ENCODE results near the gene CLEC4F.
"Not testable (repeated sequence)": the region's sequence is repeated elsewhere in the genome, so short reads cannot be mapped to it uniquely, and the experiment has no call there.

Gene CLEC4F

DNA sequence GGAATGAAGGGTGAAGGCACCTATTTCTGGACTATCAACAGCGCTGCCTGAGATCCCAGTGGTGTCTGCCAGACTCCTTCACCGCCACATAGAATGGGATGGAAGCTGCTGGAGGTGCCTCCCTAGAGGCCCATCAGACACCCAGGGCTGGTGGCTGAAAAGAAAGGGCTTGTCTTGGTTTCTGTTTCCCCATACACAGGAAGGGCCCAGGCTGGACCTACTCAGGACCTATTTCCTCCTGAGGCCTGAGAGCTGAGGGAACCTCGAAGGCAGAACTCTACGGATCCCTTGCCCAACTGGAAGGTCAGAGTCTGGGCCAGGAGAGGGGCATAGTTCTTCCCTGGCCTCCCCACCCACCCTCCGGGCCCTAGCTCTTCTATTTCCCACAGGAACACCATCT, 2.9 kb upstream of the CLEC4F start:
- DNase-seq, result no peak

DNA sequence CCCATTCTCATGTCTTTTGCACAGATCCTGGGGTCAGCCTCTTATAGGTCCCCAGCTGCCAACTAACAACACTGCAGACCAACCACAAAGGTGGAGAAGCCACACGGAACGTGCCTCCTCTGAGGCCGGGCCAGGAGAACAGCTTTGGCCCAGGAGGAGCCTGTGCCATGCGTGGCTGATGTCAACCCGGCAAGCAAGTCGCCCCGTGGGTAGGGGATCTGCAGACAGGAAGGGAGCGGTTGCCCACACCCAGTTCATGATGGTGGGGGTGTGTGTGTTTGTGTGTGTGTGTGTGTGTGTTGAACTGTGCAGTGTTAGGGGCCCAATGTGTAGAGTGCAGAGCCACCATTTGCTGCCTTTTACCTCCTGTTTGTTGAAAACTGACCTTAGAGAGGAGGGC, 2.4 kb upstream of the CLEC4F start:
- no peak for DNase-seq

DNA sequence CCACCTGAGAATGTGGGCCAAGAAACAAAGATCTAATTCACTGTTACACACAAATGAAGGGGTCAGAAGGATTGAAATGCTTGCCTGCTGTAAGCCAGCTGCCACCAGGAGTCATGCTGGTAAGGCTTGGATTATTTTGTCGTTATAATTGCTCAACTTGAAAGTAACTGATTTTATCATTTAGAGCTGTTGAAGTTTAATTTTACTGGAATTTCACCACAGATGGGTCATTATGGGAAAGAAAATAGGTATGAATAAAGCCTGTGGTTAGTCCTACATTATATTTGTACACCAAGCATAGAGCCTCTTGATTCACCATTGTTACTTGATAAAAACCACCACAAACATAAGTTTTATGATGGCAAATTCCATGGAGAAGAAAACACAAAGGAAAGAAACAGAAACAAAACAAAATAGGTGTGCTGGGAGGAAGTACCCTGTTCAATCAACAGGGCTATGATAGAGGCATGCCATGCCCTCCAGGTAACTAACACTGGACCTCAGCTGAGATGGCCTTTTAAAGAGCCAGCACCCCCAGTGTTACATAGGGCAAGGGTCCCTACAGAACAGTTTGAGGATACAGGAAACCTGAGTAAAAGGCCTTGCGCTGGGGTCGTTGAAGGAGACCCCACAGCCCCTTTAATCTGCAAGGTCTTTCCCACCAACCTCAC, 3.0 kb downstream of the CLEC4F start:
- no peak for DNase-seq

DNA sequence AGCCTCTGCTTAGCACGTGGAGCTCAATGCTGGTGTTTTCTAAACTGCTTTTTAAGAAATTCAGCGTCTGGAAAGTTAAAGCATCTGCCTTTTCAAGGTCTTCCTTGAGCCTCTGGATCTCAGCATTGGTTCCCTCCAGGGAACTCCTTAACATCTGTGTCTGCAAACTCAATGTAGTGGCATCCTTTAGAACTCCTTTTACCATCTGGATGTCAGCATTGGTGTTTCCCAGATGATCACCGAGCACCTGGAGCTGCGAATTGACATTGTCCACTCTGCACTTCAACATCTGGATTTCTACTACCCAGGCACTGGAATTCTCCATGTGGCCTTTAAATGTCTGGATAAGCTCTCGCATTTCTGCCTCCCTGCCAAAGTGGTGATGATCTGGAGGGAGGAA, 3.7 kb downstream of the CLEC4F start:
- DNase-seq, result no peak

DNA sequence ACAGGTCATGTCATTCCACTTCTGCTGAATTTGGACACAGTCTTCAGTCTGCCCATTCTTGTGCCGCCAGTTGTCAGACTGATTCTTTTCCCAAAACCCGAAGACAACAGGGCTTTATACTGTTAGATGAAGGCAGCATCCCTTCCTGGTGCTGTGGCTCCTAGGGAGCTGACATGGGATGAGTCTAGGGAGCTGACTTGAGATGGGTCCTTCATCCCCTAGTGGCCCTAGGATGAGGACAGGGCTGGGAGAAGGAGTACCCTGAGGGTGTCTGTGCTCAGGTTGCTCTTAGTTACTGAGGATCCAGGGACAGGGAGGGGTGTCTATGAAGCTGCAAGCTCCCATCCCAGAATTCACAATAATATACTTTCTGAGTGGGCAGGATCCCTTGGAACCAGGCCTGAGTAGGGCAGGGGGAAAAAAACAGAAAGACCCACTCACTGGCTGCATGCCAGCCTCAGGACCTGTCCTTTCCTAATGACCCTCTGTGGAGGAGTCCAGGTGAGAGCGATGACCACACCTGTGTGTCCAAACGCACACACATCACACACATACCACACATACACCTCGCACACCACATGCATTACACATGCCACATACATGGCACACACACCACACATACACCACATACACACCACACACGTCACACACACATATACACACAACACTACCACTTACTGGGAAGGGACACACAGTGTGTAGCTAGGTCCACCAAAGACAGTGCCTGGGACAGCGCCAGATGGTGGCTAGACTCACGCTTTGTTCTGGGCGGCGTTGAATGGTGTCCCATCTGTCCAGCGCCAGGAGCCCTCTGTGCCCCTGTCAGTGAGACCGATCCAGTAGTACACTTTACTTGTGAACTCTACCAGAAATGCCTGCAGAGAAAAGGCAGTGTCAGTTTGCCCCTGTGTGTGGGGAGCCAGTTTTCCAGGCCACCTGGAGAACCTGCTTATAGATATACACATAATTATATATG, 11.1 kb downstream of the CLEC4F start:
- DNase-seq, result peak; percentile 62

DNA sequence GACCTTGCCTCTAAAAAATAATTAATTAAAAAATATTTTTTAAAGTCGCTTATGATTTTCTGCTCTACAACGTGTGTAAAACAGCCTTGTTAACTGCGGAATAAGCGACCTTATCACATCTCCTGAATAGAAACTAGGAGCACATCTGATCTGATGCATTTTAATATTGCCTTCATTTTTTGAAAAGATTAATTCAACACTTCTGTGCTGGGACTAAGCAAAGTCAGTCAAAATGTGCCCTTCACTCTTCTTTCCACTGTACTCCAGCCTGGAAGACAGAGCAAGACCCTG, 12.6 kb downstream of the CLEC4F start:
- DNase-seq, result no peak

DNA sequence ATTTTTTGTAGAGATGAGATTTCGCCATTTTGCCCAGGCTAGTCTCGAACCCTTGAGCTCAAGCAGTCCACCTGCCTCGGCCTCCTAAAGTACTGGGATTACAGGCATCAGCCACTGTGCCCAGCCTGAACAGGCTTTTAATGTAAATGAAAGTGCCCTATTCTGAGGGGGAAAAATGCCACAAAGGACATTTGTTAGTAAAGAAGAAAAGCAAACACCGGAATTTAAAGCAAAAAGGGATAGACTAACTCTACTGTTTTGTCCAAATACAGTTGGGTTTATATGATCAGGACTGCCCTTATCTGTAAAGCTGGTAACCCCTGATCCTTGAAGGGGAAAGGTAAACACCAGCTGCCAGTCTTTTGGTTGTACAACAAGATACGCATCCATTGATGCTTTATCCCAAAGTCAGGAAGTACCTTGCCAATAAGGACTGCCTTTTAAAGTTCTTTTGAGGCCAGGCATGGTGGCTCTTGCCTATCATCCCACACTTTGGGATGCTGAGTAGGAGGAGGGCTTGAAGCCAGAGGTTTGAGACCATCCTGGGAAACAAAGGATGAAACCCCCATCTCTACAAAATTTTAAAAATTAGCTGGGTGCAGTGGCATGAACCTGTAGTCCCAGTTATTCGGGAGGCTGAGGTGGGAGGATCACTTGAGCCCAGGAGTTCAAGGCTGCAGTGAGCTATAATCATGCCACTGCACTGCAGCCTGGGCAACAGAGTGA, 13.1 kb downstream of the CLEC4F start:
- no peak for DNase-seq

DNA sequence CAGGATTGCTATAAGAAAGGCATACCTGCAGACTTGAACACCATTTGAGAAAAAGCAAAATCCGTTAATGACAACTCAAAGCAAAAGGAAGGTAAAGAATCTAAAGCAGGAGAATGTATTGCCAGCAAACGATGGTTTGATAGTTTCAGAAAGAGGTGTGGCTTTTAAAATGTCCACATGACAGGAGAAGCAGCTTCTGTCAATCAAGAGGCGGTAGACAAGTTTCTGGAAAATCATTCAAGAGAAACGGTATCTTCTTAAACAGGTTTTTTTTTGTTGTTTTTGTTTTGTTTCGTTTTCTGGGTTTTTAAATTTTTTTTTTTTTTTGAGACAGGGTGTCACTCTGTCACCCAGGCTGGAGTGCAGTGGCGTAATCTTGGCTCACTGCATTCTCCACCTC, 13.8 kb downstream of the CLEC4F start:
- DNase-seq, result no peak

DNA sequence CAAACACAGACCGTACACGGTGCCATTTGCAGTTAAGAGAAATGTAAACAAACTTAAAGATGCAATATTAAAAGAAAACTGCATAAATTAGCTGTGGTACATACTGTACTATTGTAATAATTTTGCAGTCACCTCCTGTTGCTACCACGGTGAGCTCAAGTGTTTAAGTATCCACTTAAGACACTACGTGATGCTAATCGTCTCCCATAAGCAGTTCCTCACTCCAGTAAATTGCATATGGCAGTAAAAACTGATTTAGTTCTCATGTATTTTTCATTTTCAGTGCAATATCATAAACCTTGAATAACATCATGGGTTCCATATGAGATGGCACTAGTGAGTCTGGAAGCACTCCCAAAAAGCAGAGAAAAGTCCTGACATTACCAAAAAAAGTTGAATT, 14.4 kb downstream of the CLEC4F start:
- DNase-seq, result peak; percentile 53

DNA sequence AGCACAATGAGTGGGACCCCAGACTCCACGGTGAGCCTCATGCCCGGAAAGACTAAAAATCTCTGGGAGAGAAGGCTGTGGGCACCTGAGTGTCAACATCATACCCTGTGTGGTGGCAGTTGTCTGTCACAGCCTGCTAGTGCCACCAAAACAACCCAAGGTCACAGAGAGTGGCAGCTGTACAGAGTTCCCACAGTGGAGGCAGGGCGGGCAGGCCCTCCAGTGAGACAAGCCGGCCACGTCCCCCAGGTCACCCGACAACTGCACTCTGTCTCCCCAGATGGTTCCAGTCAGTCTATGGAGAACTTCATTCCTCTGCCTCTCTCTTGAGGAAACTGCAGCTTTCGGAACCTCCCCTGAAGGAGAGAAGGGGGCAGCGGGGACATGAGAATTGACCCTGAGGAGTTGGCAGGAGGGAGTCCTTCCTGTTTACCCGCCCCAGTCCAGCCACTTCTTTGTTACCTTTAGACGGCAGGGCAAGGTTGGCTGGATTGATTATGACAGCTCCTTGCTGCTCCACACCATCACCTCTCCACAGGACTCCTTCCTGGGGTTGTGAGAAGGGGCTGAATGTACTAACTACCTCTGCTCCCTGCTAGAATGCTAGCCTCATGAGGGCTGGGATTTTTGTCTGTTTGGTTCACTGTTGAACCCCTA, 18.7 kb downstream of the CLEC4F start:
- DNase-seq, result no peak

DNA sequence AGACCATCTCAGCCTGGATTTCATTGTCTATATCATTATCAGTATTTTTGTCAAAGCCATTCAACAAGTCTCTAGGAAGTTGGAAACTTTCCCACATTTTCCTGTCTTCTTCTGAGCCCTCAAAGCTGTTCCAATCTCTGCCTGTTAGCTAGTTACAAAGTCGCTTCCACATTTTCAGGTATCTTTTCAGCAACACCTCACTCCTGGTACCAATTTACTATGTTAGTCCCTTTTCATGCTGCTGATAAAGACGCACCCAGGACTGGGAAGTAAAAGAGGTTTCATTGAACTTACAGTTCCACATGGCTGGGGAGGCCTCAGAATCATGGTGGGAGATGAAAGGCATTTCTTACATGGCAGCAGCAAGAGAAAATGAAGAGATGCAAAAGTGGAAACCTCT, 20.7 kb downstream of the CLEC4F start:
- DNase-seq, result no peak

DNA sequence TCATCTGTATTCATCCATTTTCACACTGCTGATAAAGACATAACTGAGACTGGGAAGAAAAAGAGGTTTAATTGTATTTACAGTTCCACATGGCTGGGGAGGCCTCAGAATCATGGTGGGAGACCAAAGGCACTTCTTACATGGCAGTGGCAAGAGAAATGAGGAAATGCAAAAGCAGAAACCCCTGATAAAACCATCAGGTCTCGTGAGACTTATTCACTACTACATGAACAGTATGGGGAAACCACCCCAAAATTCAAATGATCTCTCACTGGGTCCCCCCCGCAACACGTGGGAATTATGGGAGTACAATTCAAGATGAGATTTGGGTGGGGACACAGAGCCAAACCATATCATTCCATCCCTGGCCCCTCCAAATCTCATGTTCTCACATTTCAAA, 22.4 kb downstream of the CLEC4F start:
- not testable (repeated sequence) for DNase-seq

DNA sequence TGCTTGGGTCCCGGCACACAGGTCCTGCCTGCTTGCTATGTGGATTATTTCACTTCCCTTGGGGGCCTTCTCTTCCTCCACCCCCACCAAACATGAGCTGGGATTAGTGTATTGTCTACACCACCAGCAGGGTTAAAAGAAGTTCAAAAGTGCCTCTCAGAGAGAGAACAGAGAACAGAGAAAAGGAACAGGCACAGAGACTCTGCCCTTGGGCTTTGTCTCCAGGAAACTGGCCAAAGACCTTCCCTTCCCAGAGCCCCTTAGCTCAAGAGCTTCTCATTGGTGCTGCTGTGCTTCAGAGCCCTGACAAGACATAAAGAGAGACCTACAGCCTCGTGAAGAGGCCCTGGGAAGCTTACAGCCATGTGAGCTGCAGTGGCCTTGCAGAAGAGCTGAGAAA, 22.9 kb downstream of the CLEC4F start:
- no peak for DNase-seq

DNA sequence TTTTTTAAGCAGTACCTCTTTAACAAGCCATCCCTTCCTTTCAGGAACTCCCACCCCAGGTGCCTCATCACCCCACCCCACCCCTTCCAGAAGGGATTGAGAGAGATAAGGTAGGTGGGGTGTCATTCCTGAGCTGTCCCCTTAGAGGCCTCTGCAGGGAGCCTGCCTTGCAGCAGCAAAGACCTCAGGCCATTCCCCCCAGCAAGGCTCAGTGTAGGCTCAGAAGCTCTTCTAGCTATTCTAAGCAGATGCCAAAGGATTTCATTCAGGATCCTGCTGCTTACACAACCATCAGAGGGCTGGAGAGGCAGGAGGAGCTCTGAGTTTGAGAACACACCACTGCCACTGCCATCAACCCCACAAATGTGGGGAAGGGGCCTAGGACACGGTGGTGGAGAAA, 24.1 kb downstream of the CLEC4F start:
- DNase-seq, result no peak

DNA sequence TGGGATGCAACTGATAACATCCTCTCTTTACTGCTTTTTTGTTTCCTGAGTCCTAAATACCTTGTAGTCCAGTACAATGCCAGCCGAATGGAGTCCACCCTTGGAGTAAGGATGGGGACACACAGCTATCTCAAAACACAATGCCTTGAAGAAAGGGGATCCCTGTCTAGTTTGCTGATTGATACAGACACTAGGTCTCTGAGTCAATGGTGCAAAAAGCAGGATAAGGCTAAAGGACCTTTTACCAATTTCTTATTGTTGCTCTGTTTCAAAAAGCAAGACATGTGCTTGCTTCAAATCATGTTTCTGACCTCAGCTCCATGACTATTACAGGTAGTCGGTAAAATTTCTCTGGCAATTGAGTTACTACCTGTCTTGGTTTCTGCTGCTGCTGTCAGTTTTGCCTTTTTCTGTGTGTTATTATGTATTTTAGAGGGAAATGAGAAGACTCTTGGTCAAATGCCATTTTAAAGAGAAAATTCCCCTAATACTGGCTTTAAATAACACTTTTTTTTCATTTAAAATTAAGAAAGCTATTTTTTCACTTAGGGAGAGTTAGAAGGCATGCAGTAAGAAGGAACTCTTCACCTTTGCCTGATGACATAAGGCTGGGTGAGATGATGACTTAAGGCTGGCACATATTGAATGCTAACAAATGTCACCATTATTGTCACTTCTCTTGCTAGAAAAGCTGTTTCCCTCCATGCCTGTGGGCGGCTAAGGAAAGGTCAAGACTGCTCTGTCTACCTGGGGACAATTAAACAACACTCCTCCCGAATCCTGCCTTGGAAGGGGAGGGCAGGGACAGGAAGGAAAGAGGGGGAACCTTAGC, 25.0 kb downstream of the CLEC4F start:
- DNase-seq, result no peak

DNA sequence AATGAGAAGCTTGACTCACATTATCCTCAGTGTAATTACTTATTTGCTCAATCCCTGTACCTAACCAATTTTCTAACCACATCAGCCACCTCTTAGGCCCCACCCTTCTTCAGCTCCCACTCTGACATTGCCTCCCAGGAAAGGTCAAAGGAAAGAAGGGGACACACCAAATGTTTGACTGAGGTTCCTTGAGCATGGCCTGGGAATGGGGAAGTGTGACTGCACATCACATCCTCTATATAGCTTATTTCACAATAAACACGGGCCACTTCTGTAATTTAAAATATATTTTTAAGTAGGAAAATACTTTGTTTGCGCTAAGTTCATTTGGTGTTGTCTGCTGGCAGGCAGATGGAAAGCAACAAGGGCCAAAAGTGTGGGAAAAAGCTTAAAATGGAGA, 26.9 kb downstream of the CLEC4F start:
- no peak for DNase-seq

DNA sequence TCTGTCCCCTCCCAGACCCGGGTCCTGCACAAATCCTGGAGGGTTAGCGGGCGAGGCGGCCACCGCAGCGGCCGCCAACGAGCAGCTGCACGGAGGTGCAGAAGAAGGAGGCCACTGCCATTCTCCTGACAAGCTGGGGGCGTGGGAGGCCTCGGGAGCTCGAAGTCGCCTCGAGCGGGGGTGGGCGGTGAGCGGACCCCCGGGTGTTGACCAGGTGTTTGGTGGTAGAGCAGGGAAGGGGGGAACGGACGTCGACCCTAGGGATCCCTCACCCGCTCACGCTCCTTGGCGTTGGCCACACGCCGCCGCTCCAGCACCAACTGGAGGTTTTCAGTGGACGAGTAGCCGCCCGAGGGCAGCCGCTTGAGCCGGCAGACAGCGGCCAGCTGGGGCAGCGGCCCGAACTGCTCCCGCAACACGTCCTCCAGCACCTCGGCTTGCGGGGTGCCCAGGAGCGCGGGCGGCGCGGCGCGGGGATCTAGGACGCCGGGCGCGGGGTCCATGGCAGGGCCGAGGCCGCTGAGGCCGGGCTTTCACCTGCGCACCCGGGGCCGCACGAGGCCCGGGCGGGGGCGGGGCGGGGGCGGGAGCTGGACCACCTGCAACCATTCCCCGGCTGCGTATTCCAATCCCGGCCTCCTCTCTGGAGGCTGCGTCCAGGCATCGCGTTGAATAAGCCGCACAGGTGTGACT, 30.1 kb downstream of the CLEC4F start, which contains the start of gene FIGLA:
Gene FIGLA (minus strand): TSS at position 508 of the 693 bp plus-strand sequence. CDS start 5 bp downstream, at position 503.
- DNase-seq, result no peak

DNA sequence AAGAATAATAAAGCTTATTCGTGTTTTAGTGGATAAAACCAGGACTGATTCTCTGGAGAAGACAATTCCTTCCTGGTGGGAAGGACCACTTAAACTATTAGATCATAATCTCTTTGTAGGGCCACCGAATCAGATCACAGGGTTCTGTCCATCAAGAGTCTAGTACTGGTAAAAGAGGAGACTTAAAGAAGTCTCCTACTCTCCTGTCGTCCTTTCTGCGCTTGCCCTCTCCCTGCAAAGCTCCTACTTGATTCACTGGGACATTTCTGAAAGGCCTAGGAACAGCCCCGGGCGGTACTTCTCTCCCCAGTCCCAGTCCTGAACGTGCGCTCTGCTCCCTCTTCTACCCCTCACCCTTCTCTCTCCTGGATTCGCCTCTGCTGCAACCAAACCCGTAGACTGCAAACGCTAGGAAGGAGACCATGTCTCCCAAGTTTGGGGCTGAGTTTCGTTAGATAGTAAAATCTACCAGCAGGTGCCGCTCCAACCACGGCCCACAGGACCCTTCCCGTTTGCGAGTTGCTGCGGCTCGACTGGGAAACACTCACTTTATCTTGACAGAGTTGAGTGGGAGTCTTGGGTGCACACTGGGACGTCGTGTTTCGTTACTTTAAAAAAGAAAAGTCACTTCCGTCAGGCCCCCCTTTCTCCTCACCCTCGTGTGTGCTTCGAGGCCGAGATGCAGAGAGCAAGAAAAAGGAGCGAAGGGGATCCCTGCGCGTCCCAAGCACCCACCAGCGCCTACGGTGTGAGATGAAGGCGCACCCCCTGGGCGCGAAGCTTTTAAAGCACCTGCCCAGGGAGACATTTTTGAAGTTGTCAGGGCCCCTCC, 30.9 kb downstream of the CLEC4F start:
- peak; percentile 23 for DNase-seq

DNA sequence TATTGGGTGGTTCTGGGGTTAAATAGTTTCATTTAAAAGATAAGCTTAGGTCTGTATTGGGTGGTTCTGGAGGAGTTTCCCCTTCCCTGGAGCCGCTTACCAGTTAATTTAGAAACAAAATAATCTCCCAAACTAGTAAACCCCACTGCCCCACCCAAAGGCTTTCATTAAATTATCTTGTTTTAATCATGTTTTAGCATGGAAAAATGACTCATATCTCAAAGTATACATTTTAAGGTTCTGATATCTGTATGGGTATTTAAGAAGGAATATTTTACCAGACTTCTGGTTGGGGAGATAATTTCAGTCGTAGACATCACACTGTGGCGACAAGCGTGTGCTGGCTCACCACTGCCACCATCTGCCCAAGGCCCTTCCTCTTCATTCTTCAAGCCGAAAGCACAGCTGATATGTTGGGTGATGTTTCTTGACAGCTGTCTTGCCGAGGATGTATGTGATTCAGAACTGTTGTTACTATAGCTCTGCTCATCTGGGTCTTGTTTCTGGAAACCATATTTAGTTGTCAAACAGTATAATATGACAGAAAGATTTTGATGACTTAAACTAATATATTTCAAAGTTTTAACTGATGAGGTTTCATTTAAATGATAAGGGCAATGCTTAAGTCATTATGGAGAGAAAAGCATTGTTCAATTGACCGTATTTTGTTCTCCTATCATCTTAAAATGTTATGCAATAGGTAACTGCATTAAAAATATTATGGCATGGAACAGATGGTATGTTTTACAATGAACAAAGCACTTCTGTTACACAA, 35.1 kb downstream of the CLEC4F start:
- no peak for DNase-seq

DNA sequence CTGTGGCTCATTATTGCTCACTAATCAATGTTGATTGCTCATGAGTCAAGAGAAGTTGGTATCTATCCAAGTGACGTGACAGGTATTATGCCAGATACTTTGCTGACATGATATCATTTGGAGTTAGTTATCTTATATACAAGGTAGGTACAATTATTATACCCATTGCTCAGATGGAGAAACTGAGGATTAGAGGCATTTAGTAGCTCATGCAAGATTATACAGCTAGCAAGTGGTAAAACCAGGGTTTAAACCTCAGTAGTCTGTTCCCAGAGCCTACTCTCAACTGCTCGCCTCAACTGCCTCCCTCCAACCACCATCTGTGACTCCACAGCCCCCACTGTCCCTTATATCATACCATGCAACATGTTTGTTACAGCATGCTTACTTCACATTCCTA, 36.1 kb downstream of the CLEC4F start:
- no peak for DNase-seq

Data from NCI-H524 treated with DMSO at 0.1 percent for 48 hours (cell line).